K562 (cell line): ENCODE results near the gene N4BP2. TPM values are rescaled to one million over a fixed set of nuclear protein-coding genes. Genes with fewer than 3 reads are reported as not detected.
A peak's percentile ranks its signal among the peaks of the same experiment; 100 is the strongest.

Experiments used
- CEBPB ChIP-seq: fragments of 450-650 bp; IDR thresholded peaks from 2 replicates; pipeline ENCODE4 v1.6.1; 2016; ENCODE audit warnings: missing genetic modification characterization, missing compliant biosample characterization
- CHD1 ChIP-seq: fragments of 200-600 bp; sonication (generic); IDR thresholded peaks from one replicate; pipeline ENCODE4 v1.6.1; 2012; ENCODE audit warnings: mild to moderate bottlenecking, moderate library complexity, low read length, inconsistent platforms
- CLOCK ChIP-seq: fragments of 250-450 bp; sonication (Bioruptor Pico); IDR thresholded peaks from 2 replicates; pipeline ENCODE4 v1.4.0; 2020; ENCODE audit warnings: mild to moderate bottlenecking, moderate library complexity, borderline replicate concordance
- DDX20 ChIP-seq: fragments of 450-650 bp; IDR thresholded peaks from 2 replicates; pipeline ENCODE4 v1.6.1; 2016; ENCODE audit warnings: missing genetic modification characterization, low read depth, mild to moderate bottlenecking, missing compliant biosample characterization, moderate library complexity
- ETS2 ChIP-seq: IDR thresholded peaks from 2 replicates; pipeline ENCODE4 v1.6.1; 2016; ENCODE audit warnings: borderline replicate concordance, missing genetic modification characterization, mild to moderate bottlenecking, moderate library complexity, missing compliant biosample characterization; ENCODE audit not compliant: poor library complexity, severe bottlenecking
- HOXB6 ChIP-seq: fragments of 250-450 bp; sonication (Bioruptor Pico); IDR thresholded peaks from 2 replicates; pipeline ENCODE4 v1.5.1; 2022; ENCODE audit warnings: mild to moderate bottlenecking, borderline replicate concordance
- KDM2B ChIP-seq: fragments of 250-450 bp; sonication (Bioruptor Pico); IDR thresholded peaks from 2 replicates; pipeline ENCODE4 v1.8.0; 2021; ENCODE audit warnings: mild to moderate bottlenecking, moderate library complexity
- LEF1 ChIP-seq: fragments of 450-650 bp; IDR thresholded peaks from 2 replicates; pipeline ENCODE4 v1.6.1; 2016; ENCODE audit warnings: mild to moderate bottlenecking
- MTA3 ChIP-seq: fragments of 450-650 bp; formaldehyde crosslinking; IDR thresholded peaks from 2 replicates; pipeline ENCODE4 v1.6.1; 2017; ENCODE audit warnings: mild to moderate bottlenecking, borderline replicate concordance
- NFIC ChIP-seq: fragments of 450-650 bp; IDR thresholded peaks from 2 replicates; pipeline ENCODE4 v1.6.1; 2017; ENCODE audit warnings: mild to moderate bottlenecking, inconsistent platforms
- NFRKB ChIP-seq: fragments of 450-650 bp; IDR thresholded peaks from 2 replicates; pipeline ENCODE4 v1.6.1; 2016; ENCODE audit warnings: low read depth
- OTX1 ChIP-seq: fragments of 450-650 bp; formaldehyde crosslinking; IDR thresholded peaks from 2 replicates; pipeline ENCODE4 v1.4.0; 2022; ENCODE audit warnings: mild to moderate bottlenecking
- POLR3A ChIP-seq: IDR thresholded peaks from 2 replicates; pipeline ENCODE4 v1.6.1; 2011; ENCODE audit warnings: borderline replicate concordance, mild to moderate bottlenecking, moderate library complexity; ENCODE audit not compliant: insufficient read length, insufficient read depth; ENCODE audit errors: extremely low read depth
- RAD51 ChIP-seq: fragments of 450-650 bp; IDR thresholded peaks from 2 replicates; pipeline ENCODE4 v1.7.1; 2016; ENCODE audit warnings: low read depth, mild to moderate bottlenecking, borderline replicate concordance
- SAFB2 ChIP-seq: fragments of 200-400 bp; formaldehyde crosslinking; IDR thresholded peaks from 2 replicates; pipeline ENCODE4 v1.6.1; 2018; ENCODE audit warnings: borderline replicate concordance, low read length, low read depth, moderate library complexity; ENCODE audit not compliant: severe bottlenecking
- SREBF2 ChIP-seq: sonication (generic); formaldehyde crosslinking; IDR thresholded peaks from 2 replicates; pipeline ENCODE4 v1.4.0; 2020; ENCODE audit warnings: mild to moderate bottlenecking, missing genetic modification reagents
- TRIM24 ChIP-seq, 2 experiments: fragments of 450-650 bp; IDR thresholded peaks; 2 replicates each; pipeline ENCODE4 v1.6.1; 2016
- ZNF239 ChIP-seq: fragments of 250-450 bp; sonication (Bioruptor Pico); IDR thresholded peaks from 2 replicates; pipeline ENCODE4 v1.4.0; 2020; ENCODE audit warnings: mild to moderate bottlenecking
- ZNF316 ChIP-seq: fragments of 450-650 bp; IDR thresholded peaks from 2 replicates; pipeline ENCODE4 v1.6.1; 2016
- polyA plus RNA-seq, 8 experiments: library from polyadenylated mRNA; depleted of rRNA in 4 of 8; stranded (reverse) in 5 of 8; unstranded in 3 of 8; fragments of >200 nt; fragmentation: Nextera tagmentation in 2 of 8; fragmentation: Illumina TruSeq in 1 of 8; extraction: Ambion mirVana in 2 of 8; extraction: Trizol in 1 of 8; gene quantifications; 2 replicates each; pipeline versions ENCODE4 v1.2.1 to v1.2.3, GENCODE V29; 2011 to 2014; ENCODE audit warnings: inconsistent platforms in 1 of 8, missing spikeins in 1 of 8
- total RNA-seq, 7 experiments: library from RNA; depleted of rRNA in 6 of 7; stranded (reverse); fragments of >200 nt in 6 of 7; fragmentation: Illumina TruSeq in 2 of 7; extraction: Trizol in 2 of 7; gene quantifications; 2 replicates each; pipeline versions ENCODE4 v1.2.1 to v1.2.3, GENCODE V29; 2011 to 2021; ENCODE audit warnings: low replicate concordance in 1 of 7
- TF ChIP-seq, protein P1 (sequence below): sonication (generic); formaldehyde crosslinking; IDR thresholded peaks from 2 replicates; pipeline ENCODE4 v1.8.0; 2023; ENCODE audit warnings: missing genetic modification reagents, mild to moderate bottlenecking, borderline replicate concordance
- TF ChIP-seq, protein P2 (sequence below): sonication (generic); formaldehyde crosslinking; IDR thresholded peaks from 2 replicates; pipeline ENCODE4 v1.9.0; 2022; ENCODE audit warnings: mild to moderate bottlenecking, missing genetic modification reagents

The N4BP2 gene
- total and polyA plus RNA-seq, 9 of the 15 experiments (the other 6 are each of a cell fraction or from before 2014, with no cell fraction given): 2.7 to 12.6 (median 7.6) TPM

- TF ChIP-seq, protein P1, sequence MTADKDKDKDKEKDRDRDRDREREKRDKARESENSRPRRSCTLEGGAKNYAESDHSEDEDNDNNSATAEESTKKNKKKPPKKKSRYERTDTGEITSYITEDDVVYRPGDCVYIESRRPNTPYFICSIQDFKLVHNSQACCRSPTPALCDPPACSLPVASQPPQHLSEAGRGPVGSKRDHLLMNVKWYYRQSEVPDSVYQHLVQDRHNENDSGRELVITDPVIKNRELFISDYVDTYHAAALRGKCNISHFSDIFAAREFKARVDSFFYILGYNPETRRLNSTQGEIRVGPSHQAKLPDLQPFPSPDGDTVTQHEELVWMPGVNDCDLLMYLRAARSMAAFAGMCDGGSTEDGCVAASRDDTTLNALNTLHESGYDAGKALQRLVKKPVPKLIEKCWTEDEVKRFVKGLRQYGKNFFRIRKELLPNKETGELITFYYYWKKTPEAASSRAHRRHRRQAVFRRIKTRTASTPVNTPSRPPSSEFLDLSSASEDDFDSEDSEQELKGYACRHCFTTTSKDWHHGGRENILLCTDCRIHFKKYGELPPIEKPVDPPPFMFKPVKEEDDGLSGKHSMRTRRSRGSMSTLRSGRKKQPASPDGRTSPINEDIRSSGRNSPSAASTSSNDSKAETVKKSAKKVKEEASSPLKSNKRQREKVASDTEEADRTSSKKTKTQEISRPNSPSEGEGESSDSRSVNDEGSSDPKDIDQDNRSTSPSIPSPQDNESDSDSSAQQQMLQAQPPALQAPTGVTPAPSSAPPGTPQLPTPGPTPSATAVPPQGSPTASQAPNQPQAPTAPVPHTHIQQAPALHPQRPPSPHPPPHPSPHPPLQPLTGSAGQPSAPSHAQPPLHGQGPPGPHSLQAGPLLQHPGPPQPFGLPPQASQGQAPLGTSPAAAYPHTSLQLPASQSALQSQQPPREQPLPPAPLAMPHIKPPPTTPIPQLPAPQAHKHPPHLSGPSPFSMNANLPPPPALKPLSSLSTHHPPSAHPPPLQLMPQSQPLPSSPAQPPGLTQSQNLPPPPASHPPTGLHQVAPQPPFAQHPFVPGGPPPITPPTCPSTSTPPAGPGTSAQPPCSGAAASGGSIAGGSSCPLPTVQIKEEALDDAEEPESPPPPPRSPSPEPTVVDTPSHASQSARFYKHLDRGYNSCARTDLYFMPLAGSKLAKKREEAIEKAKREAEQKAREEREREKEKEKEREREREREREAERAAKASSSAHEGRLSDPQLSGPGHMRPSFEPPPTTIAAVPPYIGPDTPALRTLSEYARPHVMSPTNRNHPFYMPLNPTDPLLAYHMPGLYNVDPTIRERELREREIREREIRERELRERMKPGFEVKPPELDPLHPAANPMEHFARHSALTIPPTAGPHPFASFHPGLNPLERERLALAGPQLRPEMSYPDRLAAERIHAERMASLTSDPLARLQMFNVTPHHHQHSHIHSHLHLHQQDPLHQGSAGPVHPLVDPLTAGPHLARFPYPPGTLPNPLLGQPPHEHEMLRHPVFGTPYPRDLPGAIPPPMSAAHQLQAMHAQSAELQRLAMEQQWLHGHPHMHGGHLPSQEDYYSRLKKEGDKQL (CRISPR knock-in tag): no peak
- TF ChIP-seq ETS2 (tag): no peak
- TF ChIP-seq MTA3: no peak
- no peak for TF ChIP-seq CLOCK (CRISPR knock-in tag)
- no peak for TF ChIP-seq POLR3A
- 0 out of 2 replicates have a peak, but pooled peaks have one; percentile 6 for TF ChIP-seq NFRKB
- TF ChIP-seq ZNF239 (CRISPR knock-in tag): no peak
- TF ChIP-seq SAFB2: no peak
- TF ChIP-seq DDX20 (tag): no peak
- TF ChIP-seq CHD1: no peak
- no peak for TF ChIP-seq RAD51
- no peak for TF ChIP-seq NFIC
- TF ChIP-seq, protein P2, sequence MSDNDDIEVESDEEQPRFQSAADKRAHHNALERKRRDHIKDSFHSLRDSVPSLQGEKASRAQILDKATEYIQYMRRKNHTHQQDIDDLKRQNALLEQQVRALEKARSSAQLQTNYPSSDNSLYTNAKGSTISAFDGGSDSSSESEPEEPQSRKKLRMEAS (CRISPR knock-in tag): no peak
- no peak for TF ChIP-seq OTX1 (CRISPR knock-in tag)
- TF ChIP-seq CEBPB (tag): no peak
- no peak for TF ChIP-seq KDM2B (CRISPR knock-in tag)
- no peak for TF ChIP-seq TRIM24 (IDR thresholded peaks at IDR 0.05)
- no peak for TF ChIP-seq HOXB6 (CRISPR knock-in tag)
- no peak for TF ChIP-seq SREBF2
- peak; percentile 20 for TF ChIP-seq LEF1
- TF ChIP-seq ZNF316: peak; percentile 83
Measured at GRCh38 chr4:40121515-40121914, 64.9 kb downstream of the N4BP2 start (continued).
